IMR-90 (cell line): ENCODE measurements around the gene MPND. TPM values are rescaled to one million over a fixed set of nuclear protein-coding genes. Genes with fewer than 3 reads are reported as not detected.

ENCODE experiments used
- ATAC-seq: fragments of 200-7000 bp; cut with Tn5 transposase; 2 replicates; pipeline ENCODE4 v1.9.1; 2020; ENCODE audit warnings: low read depth, mild to moderate bottlenecking, moderate library complexity
- BruUV-seq: library from RNA; stranded (reverse); fragments of 400-500 nt; replicated peaks from 2 replicates; lab custom pipeline; 2021; lab: Mats Ljungman, UMichigan
- CTCF ChIA-PET: fragments of 300-600 bp; formaldehyde crosslinking; extraction: SDS; loops from one replicate; lab custom pipeline; 2021; ENCODE audit warnings: antibody characterized with exemption; lab: Yijun Ruan, JAX
- POLR2A ChIA-PET: fragments of 300-600 bp; sonication (Branson Sonifier 250); formaldehyde crosslinking; loops from one replicate; lab custom pipeline; 2022; ENCODE audit warnings: antibody characterized with exemption; ENCODE audit not compliant: unreplicated experiment; lab: Charles Lee
- DNase-seq: peaks from one replicate; pipeline ENCODE4 v3.0.0; 2013
- H2AFZ ChIP-seq: replicated peaks from 2 replicates; pipeline ENCODE3; 2013; ENCODE audit warnings: low read length, mild to moderate bottlenecking; ENCODE audit not compliant: poor library complexity
- H2AK5ac ChIP-seq: 2 replicates; pipeline ENCODE4 v1.6.1; 2013; ENCODE audit warnings: low read depth, low read length, inconsistent platforms
- H2AK9ac ChIP-seq: replicated peaks from 2 replicates; pipeline ENCODE3; 2013; ENCODE audit warnings: mild to moderate bottlenecking, low read depth, low read length, moderate library complexity; ENCODE audit not compliant: poor library complexity
- H2BK120ac ChIP-seq: 2 replicates; pipeline ENCODE4 v1.6.1; 2013; ENCODE audit warnings: low read depth, low read length, inconsistent platforms
- H2BK15ac ChIP-seq: 3 replicates; pipeline ENCODE4 v1.6.1; 2013; ENCODE audit warnings: low read depth, low read length, inconsistent platforms
- H2BK20ac ChIP-seq: 2 replicates; pipeline ENCODE4 v1.6.1; 2013; ENCODE audit warnings: low read depth, mild to moderate bottlenecking, inconsistent platforms, low read length, moderate library complexity
- H2BK5ac ChIP-seq: 2 replicates; pipeline ENCODE4 v1.6.1; 2013; ENCODE audit warnings: mild to moderate bottlenecking, low read depth, low read length, inconsistent platforms; ENCODE audit not compliant: poor library complexity, severe bottlenecking
- H3K14ac ChIP-seq: replicated peaks from 2 replicates; pipeline ENCODE4 v1.6.1; 2013; ENCODE audit warnings: low read depth, low read length, inconsistent platforms
- H3K18ac ChIP-seq: 2 replicates; pipeline ENCODE4 v1.6.1; 2013; ENCODE audit warnings: low read depth, low read length, control low read depth
- H3K23ac ChIP-seq: 2 replicates; pipeline ENCODE4 v1.6.1; 2013; ENCODE audit warnings: low read depth, low read length, inconsistent platforms
- H3K27ac ChIP-seq: 2 replicates; pipeline ENCODE4 v1.5.1; 2013; ENCODE audit warnings: mild to moderate bottlenecking, control low read depth, low read length; ENCODE audit not compliant: insufficient read depth
- H3K27me3 ChIP-seq: 2 replicates; pipeline ENCODE4 v1.6.1; 2013; ENCODE audit warnings: low read length; ENCODE audit not compliant: control insufficient read depth, insufficient read depth
- H3K36me3 ChIP-seq: 2 replicates; pipeline ENCODE4 v1.6.1; 2013; ENCODE audit warnings: low read length, mixed read lengths; ENCODE audit not compliant: control insufficient read depth, insufficient read depth
- H3K4ac ChIP-seq: 2 replicates; pipeline ENCODE4 v1.6.1; 2013; ENCODE audit warnings: low read depth, low read length, inconsistent platforms
- H3K4me1 ChIP-seq: 2 replicates; pipeline ENCODE4 v1.6.1; 2013; ENCODE audit warnings: low read length, mixed read lengths; ENCODE audit not compliant: control insufficient read depth, insufficient read depth
- H3K4me2 ChIP-seq: 2 replicates; pipeline ENCODE4 v1.6.1; 2013; ENCODE audit warnings: low read depth, mild to moderate bottlenecking, control low read depth, low read length, moderate library complexity
- H3K4me3 ChIP-seq: 2 replicates; pipeline ENCODE4 v1.5.1; 2013; ENCODE audit warnings: low read depth, mild to moderate bottlenecking, control low read depth, low read length, moderate library complexity; ENCODE audit not compliant: insufficient read depth
- H3K56ac ChIP-seq: 2 replicates; pipeline ENCODE4 v1.6.1; 2013; ENCODE audit warnings: low read length, inconsistent platforms; ENCODE audit not compliant: insufficient read depth; ENCODE audit errors: extremely low read depth
- H3K79me1 ChIP-seq, 2 experiments: 2 replicates each; pipeline ENCODE4 v1.6.1; 2013; ENCODE audit warnings: low read length in 2 of 2, inconsistent platforms in 1 of 2, low read depth in 1 of 2
- H3K9ac ChIP-seq: 2 replicates; pipeline ENCODE4 v1.6.1; 2013; ENCODE audit warnings: low read depth, low read length, control low read depth
- H3K9me1 ChIP-seq: 2 replicates; pipeline ENCODE4 v1.6.1; 2013; ENCODE audit warnings: low read length, inconsistent platforms; ENCODE audit not compliant: insufficient read depth
- H3K9me3 ChIP-seq: 2 replicates; pipeline ENCODE4 v1.6.1; 2013; ENCODE audit warnings: low read length; ENCODE audit not compliant: control insufficient read depth, insufficient read depth
- H4K20me1 ChIP-seq: 2 replicates; pipeline ENCODE4 v1.6.1; 2013; ENCODE audit warnings: low read length, inconsistent platforms; ENCODE audit not compliant: insufficient read depth
- H4K5ac ChIP-seq: 2 replicates; pipeline ENCODE4 v1.6.1; 2013; ENCODE audit warnings: mild to moderate bottlenecking, low read depth, low read length, control low read depth
- H4K8ac ChIP-seq, 2 experiments: 2 replicates each; pipeline ENCODE4 v1.6.1; 2013; ENCODE audit warnings: low read depth in 2 of 2, low read length in 2 of 2, control low read depth in 1 of 2, inconsistent platforms in 1 of 2
- H4K91ac ChIP-seq: 2 replicates; pipeline ENCODE4 v1.6.1; 2013; ENCODE audit warnings: low read depth, low read length, inconsistent platforms; ENCODE audit not compliant: insufficient read depth
- BHLHE40 ChIP-seq: fragments of 150-350 bp; IDR thresholded peaks from 2 replicates; pipeline ENCODE4 v1.6.1; 2016; ENCODE audit warnings: mild to moderate bottlenecking, low read depth, low read length
- CEBPB ChIP-seq: IDR thresholded peaks from 2 replicates; pipeline ENCODE4 v1.6.1; 2012; ENCODE audit warnings: low read depth, low read length, improper control_type of control experiment
- CHD1 ChIP-seq: IDR thresholded peaks from 2 replicates; pipeline ENCODE4 v1.6.1; 2012; ENCODE audit warnings: low read depth, low read length, improper control_type of control experiment
- CTCF ChIP-seq: conservative IDR thresholded peaks from 2 replicates; pipeline ENCODE4 v1.5.1; 2012; ENCODE audit warnings: mild to moderate bottlenecking, low read depth, low read length, improper control_type of control experiment
- ELK1 ChIP-seq: fragments of 150-350 bp; IDR thresholded peaks from 2 replicates; pipeline ENCODE4 v1.6.1; 2016; ENCODE audit warnings: low read depth, mild to moderate bottlenecking, low read length, moderate library complexity, borderline replicate concordance
- FOS ChIP-seq: fragments of 150-350 bp; IDR thresholded peaks from 2 replicates; pipeline ENCODE4 v1.6.1; 2016; ENCODE audit warnings: low read depth, low read length
- MAFK ChIP-seq: IDR thresholded peaks from 2 replicates; pipeline ENCODE4 v1.6.1; 2012; ENCODE audit warnings: low read depth, low read length, improper control_type of control experiment
- MAZ ChIP-seq: IDR thresholded peaks from 2 replicates; pipeline ENCODE4 v1.6.1; 2012; ENCODE audit warnings: low read depth, mild to moderate bottlenecking, low read length, improper control_type of control experiment, moderate library complexity, borderline replicate concordance
- MXI1 ChIP-seq: IDR thresholded peaks from 2 replicates; pipeline ENCODE4 v1.6.1; 2012; ENCODE audit warnings: low read depth, mild to moderate bottlenecking, low read length, moderate library complexity, borderline replicate concordance
- NFE2L2 ChIP-seq: fragments of 150-350 bp; IDR thresholded peaks from 2 replicates; pipeline ENCODE4 v1.6.1; 2016; ENCODE audit warnings: low read depth, mild to moderate bottlenecking, low read length
- POLR2A ChIP-seq: IDR thresholded peaks from 2 replicates; pipeline ENCODE4 v1.6.1; 2012; ENCODE audit warnings: mild to moderate bottlenecking, low read depth, low read length
- RAD21 ChIP-seq: IDR thresholded peaks from 2 replicates; pipeline ENCODE4 v1.6.1; 2012; ENCODE audit warnings: low read length, improper control_type of control experiment
- RCOR1 ChIP-seq: IDR thresholded peaks from 2 replicates; pipeline ENCODE4 v1.6.1; 2012; ENCODE audit warnings: mild to moderate bottlenecking, low read length, improper control_type of control experiment; ENCODE audit not compliant: insufficient replicate concordance
- RFX5 ChIP-seq: IDR thresholded peaks from 2 replicates; pipeline ENCODE4 v1.8.0; 2012; ENCODE audit warnings: low read depth, mild to moderate bottlenecking, low read length, moderate library complexity
- SMC3 ChIP-seq: fragments of 150-350 bp; IDR thresholded peaks from 2 replicates; pipeline ENCODE4 v1.6.1; 2016; ENCODE audit warnings: low read depth, mild to moderate bottlenecking, antibody characterized with exemption, low read length, moderate library complexity
- USF2 ChIP-seq: fragments of 150-350 bp; IDR thresholded peaks from 2 replicates; pipeline ENCODE4 v1.6.1; 2017; ENCODE audit warnings: mild to moderate bottlenecking, antibody characterized with exemption, low read length, low read depth
- WGBS, 2 experiments: methylation state at CpG; one replicate each; pipeline versions ENCODE4 v1.1.5 to v1.1.7; 2013; ENCODE audit warnings: missing lambda C conversion rate in 2 of 2; ENCODE audit not compliant: insufficient read length in 1 of 2; ENCODE audit errors: extremely low coverage in 2 of 2; 5-methylcytosine and 5-hydroxymethylcytosine counted together
- dilution Hi-C: fragments of 300-500 bp; cut with HindIII; formaldehyde crosslinking; loops from one replicate; pipeline ENCODE4 v1.14.3; 2018; ENCODE audit warnings: low sequenced_read_pairs; ENCODE audit not compliant: unreplicated experiment
- in situ Hi-C: fragments of 300-500 bp; cut with MboI; formaldehyde crosslinking; loops from 3 replicates; pipeline ENCODE4 v1.14.3; 2019; ENCODE audit warnings: low sequenced_read_pairs, inconsistent platforms, mixed read lengths
- intact Hi-C: fragments of 100-400 bp; cut with micrococcal nuclease; formaldehyde crosslinking; loops from 2 replicates; pipeline ENCODE4 v1.10.0; 2022
- polyA plus RNA-seq, 3 experiments: library from polyadenylated mRNA; depleted of rRNA; stranded (reverse); fragments of >200 nt; gene quantifications; 2 replicates each; pipeline ENCODE4 v1.2.3, GENCODE V29; 2012; ENCODE audit warnings: low replicate concordance in 1 of 3
- total RNA-seq: library from RNA; depleted of rRNA; stranded (reverse); fragments of >200 nt; gene quantifications from 2 replicates; pipeline ENCODE4 v1.2.3, GENCODE V29; 2012

MPND gene
- total and polyA plus RNA-seq, 2 of the 4 experiments (the other 2 are of a cell fraction) = 2.3 to 8.1 TPM

- Histone ChIP-seq H4K5ac (no peak overlapping the region), H2AK5ac (no peak overlapping the region), H2BK15ac (no peak overlapping the region), H3K18ac (no peak overlapping the region), H4K91ac (no peak overlapping the region), H3K27ac (no peak overlapping the region), H3K9me1 (peaks cover 3% of the 10 kb centered on the region; the same call in 1 of the 2 replicates), H4K8ac (no peak overlapping the region), H3K4me3 (no peak overlapping the region), H3K9ac (no peak overlapping the region), H2AFZ (no peak overlapping the region), H2BK20ac (no peak overlapping the region), H3K79me1 (no peaks in the 10 kb centered on the region), H3K23ac (no peak overlapping the region), H3K56ac (no peak overlapping the region), H3K4ac (no peak overlapping the region), H3K14ac (no peak overlapping the region), H2AK9ac (no peak overlapping the region), H3K9me3 (no peaks in the 10 kb centered on the region), H3K36me3 (no peaks in the 10 kb centered on the region), H4K20me1 (no peaks in the 10 kb centered on the region), H3K4me1 (peaks cover 3% of the 10 kb centered on the region; the same call in 1 of the 2 replicates), H2BK5ac (no peak overlapping the region), H2BK120ac (no peak overlapping the region), H3K4me2 (no peak overlapping the region), H3K27me3 (peaks cover 12% of the 10 kb centered on the region)
- DNase-seq (no peak), ATAC-seq (no peak)
- in situ Hi-C loops = no loop called here
- POLR2A ChIA-PET = no interaction called here
- dilution Hi-C loops = no loop called here
- intact Hi-C loops = no loop called here
- no TSS peak for BruUV-seq
- 60% methylated on average over 1 of the region's 8 CpGs; no CpG with 5 or more reads in 1 of the 2 experiments for WGBS, 2 experiments
- CTCF ChIA-PET = no interaction called here
- TF ChIP-seq CTCF = no peak
- no peak for TF ChIP-seq FOS
- TF ChIP-seq CHD1 = no peak
- TF ChIP-seq CEBPB = no peak
- no peak for TF ChIP-seq RFX5
- TF ChIP-seq BHLHE40 = no peak
- no peak for TF ChIP-seq MXI1
- no peak for TF ChIP-seq RAD21
- TF ChIP-seq MAZ = no peak
- no peak for TF ChIP-seq NFE2L2
- no peak for TF ChIP-seq SMC3
- no peak for TF ChIP-seq MAFK
- TF ChIP-seq USF2 = no peak
- no peak for TF ChIP-seq POLR2A
- no peak for TF ChIP-seq RCOR1
- TF ChIP-seq ELK1 = no peak
Observed at GRCh38 chr19:4298810-4299550, 44.4 kb upstream of the MPND start.
